HG02938 (cell line): ENCODE measurements around the gene PTPRD.

Experiments
- ATAC-seq: cut with Tn5 transposase; IDR thresholded peaks from one replicate; pipeline ENCODE4 v1.9.1; 2021; ENCODE audit warnings: mild to moderate bottlenecking, moderate library complexity; ENCODE audit not compliant: unreplicated experiment

Gene PTPRD

DNA sequence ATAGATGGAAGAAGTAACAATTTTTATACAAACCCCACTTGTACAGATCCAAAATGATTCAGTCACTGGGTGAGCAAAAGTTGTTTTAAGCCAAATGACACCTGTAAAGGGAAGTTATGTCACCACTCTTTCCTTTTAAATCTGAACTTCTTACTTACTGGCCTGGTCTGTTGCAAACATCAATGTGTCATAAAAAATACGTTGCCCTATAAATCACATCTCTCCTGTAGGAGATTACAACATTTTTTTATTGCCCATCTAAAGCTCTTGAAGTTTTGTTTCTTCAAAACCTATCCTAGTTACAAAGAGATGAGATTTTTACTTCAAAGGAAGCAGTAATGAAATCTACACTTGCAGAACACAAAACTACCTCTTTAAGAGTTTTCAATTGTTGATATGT is 1725.4 kb downstream of the PTPRD start:
- ATAC-seq, result no peak

DNA sequence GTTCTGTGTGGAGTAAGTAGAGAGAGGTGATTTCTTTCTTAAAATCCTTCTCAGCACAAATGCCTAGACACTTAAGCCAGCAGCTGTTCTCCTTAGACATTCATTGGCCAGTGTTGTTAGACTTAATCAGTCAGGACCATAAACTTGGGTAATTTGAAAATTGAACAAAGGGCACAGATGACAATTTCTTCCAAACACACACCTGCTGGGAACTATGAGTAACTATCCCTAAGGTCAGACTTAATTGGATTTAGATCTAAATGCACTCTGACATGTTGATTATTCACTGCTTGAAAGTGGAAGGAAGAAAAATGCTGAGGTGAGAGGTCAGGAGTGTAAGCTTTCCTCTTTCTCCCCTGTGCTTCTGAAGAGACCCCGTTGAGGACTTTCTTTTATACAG is 1729.5 kb downstream of the PTPRD start:
- ATAC-seq, result no peak

DNA sequence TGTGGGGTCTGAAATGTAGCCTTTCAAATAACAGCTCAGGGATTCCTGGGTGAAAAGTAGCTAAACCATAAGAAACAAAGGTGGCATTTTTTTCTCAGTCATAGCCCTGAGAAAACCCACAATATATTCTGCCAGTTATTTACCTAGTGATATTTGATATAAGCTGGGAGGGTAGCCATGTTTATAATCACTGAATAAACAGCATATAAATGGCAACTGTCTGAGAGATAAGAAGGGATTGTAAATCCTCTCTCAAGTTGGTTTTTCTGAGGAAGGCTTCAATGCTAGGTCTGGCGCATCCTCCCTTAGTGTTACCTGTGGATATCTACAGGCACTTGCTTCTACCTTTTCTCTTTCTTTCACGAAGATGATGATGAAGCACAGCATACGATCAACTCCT is 1732.7 kb downstream of the PTPRD start:
- no peak for ATAC-seq

DNA sequence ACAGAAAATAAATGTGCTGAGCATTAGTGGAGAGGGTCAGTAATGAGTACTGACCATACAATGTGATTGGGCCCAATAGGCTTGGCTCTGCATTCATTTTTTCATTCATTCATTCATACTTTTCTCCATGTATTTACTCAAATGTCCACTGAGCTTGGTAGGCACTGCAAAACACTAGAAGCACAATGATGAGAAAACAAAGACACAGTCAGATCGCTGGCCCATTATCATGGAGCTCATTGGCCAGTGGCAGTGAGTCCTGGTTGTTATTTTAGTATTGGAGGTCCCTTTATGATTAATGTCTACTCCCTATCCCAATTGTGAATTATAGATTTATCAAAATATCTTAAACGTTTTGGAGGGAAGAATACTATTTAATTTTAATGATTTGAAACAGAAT is 1733.5 kb downstream of the PTPRD start:
- no peak for ATAC-seq

DNA sequence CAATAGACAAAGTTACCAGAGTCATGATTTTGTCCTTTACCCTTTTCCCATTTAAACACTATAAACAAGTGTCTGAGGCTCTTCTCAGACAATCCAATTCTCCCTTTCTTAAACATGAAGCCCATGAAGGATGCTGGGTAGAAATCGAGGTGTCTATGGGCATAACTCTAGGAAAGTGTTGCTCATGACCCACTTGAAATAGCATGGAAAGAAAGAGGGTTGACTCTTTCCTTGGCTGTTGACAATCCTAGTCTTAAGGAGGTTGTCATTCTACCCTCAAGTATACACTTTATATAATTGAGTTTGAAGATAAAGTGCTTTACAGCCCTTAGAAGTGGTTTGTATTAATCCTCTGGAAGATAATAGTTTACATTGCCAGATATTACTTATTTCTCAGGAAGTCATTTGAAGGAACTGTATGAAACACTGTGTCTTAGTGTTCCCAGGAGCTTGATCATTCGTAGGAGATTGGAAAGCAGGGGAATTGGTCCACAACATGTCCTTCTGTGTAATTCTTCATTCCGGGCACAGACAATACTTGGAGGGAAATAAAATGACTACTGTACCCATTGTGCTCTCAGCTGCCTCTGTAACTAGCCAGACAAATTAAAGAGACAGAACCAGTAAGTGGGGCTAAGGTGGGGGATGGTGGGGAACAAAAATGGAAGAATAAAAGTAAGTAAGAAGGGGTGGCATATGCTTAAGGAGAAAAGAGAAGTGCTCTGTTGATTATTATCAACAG is 1734.9 kb downstream of the PTPRD start:
- no peak for ATAC-seq

DNA sequence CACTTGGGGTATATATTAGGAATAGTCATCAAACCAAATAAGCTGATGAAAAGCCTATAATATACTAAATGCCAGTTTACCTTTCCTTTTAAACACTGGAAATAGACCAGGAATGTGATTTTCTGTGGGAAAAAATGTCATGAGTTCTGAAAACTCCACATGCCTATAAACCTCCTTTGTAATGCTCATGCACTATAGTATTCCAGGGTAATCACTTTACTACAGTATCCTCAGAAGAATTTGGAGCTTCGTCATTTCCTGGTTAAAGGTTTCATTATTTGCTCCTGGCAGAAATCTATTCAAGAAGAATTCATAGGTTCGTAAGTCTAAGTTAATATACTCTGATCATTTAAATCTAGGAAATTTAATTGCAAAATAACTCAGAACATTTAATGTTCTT is 1736.5 kb downstream of the PTPRD start:
- ATAC-seq, result no peak

DNA sequence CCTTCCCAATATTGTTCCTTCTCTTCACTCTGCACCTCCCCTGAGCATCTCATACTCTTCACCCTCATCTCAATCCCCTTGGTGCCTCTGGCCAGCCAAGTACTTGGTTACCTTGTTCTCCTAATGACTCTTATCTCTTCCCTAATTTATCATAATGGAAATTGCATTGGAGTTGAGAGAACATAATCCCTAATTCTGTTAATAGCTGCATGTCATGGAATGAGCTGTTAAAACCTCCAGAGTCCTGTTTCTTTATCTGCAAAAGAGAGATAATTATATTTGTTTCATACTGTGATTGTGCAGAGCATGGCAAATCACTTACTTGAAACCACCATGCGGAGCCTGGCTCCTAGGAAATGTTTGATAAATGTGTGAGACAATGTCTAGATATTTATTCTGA is 1738.3 kb downstream of the PTPRD start:
- no peak for ATAC-seq

DNA sequence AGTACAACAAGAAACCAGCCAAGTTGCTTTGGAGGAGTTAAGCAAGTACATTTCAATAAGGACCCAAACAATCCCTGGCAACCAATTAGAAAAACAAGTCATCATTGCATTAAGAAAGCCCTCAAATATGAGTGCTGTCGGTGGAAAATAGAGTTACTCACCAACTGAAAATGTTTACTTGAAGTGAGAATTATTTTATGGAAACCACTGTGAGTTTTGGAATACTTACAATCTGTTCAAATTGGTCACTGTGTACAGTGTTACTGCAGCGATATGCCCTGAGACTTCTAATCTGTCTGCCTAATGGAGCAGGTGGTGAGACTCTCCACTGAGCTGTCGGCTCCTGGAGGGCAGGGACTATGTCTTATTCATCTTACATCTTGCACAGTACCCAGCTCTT is 1740.0 kb downstream of the PTPRD start:
- no peak for ATAC-seq

DNA sequence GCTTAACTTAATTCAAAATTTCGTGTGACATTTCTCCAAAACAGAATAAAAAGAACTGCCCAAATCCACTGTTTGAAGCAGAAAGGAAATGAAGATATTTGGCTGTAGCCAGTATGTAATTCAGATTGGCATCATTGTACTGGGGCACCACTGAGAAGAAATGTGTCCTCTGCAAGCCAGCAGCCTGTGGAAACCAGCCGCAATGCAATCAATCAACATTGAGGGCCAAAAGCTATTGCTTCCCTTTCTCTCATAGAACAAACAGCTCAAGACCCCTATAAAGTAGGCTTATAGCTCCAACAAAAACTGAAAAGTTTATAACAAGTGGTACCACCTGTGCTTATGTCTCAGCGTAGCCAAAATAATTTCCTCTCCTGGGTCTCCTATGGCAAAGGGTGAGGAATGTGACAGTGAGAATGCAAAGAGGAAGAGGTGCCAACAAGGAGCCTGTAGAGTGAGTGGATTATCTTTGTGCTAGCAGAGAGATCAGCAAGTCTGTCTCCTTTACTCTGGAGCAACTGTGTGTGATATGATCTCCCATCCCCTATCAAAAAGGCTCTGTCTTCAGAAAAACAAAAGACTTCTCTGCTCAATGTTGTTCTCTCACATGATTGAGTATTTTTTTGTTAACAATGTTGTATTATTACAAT is 1740.9 kb downstream of the PTPRD start:
- ATAC-seq, result no peak

DNA sequence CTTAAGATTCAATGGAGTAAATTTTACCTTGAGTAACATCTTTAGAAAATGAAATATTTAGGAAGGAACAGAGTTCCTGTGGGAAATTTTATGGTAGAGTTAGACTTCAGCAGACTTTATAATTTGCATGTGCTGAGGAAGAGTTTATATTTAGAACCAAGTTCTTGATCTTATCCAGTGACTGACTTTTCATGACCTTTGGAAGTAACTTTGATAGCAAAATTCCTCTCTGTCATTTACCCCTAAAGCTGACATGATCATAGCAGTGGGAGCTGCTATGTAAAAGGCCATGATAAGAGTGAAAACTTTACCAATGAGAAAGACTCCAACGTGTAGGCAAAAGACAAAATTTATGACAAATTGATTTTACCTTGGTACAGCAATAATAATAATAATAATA is 1741.4 kb downstream of the PTPRD start:
- no peak for ATAC-seq

DNA sequence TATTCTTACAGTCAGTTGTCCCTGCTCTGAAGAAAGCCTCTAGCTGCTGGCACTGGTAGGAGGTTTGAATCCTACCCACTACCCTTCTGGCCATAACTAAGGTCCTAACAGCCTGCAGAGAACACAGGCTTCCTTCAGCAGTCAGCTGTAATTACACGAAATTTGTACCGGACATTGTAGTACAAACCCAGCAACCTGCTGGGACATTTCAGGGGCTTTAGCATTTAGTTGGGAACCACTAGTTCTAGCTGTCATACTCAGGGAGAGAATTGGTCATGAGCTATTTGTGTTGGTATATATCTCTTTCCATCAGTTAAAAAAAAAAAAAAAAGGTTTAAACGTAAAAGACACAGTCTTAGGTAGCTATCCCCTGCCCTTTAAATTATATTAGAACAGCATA is 1743.0 kb downstream of the PTPRD start:
- no peak for ATAC-seq

DNA sequence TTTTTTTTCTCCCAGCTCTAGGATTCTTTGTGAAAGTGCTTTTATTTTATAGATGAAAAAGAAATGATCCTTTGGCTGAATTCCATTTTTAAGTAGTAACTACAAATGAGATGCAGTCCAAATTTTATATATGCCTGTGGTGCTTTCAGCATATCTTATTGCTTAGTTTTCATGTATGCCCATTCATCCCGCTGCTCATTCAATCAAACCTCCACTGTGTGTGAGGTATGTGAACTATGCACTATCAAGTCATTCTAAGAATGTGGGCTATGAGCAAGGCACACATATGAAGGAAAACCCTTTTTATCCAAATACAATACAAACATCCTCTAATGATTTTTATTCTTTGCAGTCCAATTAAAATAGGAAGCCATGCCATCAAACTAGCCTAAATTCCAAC is 1744.2 kb downstream of the PTPRD start:
- no peak for ATAC-seq

DNA sequence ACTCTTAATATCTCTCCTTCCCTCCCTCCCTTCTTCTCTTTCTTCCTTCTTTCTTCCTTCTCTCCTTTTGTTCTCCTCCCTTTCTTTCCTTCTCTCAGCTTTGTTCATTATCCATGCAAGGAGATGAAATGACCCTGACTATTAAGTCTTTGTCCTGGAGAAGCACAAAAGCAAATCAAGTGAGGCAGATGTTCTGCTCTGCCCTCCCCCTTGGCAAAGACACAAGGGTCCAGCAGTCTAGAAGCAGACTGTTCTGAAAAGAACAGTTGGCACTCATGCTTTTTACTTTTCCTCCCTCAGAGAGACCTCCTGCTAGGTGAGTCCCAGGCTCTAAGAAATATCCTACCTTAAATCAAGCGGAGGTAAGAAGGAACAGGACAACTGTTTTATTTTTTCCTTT is 1745.7 kb downstream of the PTPRD start:
- ATAC-seq, result no peak

DNA sequence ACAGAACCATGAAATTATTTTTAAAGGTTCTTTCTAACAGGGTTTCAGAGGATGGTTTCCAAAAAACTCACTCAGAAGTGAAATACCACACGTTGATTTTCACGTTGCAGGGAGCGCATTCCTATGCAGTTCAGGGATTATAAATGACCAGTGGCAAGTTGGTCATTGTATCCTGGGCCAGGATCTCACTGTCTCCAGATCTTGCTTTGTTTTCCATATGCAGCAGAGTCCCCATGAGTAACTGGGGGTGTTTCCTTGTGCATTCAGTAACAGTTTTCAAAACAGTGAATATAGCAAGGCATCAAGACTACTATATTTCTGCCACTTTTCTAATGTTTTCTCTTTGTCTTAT is 1748.3 kb downstream of the PTPRD start:
- ATAC-seq, result no peak

DNA sequence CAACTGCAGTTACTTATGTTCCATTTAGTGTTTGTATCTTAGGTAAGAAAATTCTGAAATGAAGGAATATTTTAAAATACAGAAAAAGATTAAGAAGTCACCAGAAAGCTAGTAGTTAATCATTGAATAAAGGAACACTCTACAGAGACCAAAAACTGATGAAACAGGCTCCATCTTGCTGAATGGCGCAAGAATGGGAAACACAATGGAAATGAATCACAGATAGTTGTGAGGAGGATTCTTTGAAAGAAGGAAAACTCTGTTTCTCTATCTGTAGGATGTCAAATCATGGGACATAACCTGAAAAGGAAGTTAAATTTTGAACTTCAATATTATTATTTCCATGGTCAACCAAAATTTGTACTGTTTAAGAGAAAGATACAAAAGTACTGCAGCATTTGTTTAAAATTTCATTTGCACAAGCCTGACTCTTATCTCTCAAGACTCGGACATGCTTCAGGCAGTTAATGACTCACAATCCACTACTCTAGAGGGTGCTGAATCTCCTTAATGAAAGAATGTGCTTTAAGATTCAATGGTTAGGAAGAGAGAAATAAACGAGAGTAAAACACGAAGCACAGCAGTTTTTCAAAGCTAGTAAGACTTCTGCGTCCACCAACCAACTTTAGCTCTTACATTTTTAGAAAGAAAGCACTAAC is 1748.8 kb downstream of the PTPRD start:
- no peak for ATAC-seq

DNA sequence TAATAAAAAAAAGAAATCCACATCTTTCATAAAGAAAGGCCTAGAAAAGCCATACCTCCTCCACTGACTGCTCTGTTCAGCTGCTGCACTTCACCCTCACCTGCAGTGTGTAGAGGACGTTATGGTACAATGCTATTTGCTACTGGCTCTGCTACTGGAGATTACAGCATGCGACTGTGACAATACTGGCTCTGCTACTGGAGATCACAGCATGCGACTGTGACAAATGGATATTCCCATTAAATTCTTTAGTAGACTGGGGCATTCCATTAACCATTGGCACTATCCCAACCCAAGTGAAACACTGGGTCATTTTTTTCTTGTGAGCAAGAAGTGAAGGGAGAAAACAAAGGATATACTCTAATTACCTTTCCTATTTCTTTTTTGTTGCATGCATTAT is 1749.7 kb downstream of the PTPRD start:
- ATAC-seq, result no peak

DNA sequence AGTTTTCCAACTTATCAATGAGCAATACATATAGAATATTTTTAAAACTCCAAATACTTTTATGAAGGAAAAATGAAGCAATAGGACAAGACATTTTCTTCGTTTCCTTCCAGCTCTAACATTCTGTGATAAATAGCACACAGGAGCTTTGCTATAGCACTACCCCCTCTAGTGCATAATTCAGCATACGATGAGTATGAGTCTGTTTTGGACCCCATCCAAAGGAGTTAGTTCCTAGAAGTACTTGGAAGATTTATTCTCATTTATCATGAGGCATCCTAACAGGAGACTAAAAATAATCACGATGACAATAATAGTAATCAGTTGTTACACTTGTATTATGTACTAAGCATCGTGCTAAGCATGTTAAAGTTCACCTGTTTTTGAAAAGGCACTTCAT is 1751.9 kb downstream of the PTPRD start:
- ATAC-seq, result no peak

DNA sequence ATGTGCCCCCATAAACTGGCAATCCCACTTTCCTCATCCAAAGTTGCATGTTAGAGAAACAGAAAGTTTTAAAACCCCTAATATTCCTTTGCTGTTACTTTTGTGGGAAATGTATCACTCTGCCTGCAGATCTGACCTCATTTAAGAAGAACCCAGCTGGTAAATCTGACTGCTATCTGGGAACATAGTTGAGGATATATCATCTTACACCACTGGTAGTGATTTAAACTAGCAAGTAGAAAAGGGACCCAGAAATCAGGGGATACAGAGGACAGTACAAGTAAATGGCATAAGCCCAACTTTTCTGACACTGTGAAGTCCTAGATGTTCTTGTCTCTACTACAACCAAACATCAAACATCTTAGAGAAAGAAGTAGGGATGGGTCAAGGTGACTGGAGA is 1752.7 kb downstream of the PTPRD start:
- ATAC-seq, result no peak

DNA sequence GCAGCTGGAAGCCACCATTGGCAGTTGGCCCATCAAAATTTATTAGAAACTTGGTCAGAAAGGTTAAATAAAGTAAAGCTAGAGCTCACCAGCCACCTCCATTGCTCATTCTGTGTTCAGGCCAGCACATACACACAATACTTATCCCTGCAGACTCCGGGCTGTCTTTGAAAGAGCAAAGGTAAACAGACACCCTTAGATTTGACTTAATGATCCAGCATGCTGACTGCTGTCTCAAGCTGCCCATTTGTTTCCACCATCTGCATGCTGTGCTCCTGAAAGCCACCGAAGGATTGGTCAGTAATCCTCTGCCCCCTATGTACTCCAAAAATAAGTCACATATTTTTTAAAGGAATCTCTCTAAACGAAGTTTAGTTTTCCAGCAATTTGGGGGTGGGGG is 1753.4 kb downstream of the PTPRD start:
- ATAC-seq, result no peak

DNA sequence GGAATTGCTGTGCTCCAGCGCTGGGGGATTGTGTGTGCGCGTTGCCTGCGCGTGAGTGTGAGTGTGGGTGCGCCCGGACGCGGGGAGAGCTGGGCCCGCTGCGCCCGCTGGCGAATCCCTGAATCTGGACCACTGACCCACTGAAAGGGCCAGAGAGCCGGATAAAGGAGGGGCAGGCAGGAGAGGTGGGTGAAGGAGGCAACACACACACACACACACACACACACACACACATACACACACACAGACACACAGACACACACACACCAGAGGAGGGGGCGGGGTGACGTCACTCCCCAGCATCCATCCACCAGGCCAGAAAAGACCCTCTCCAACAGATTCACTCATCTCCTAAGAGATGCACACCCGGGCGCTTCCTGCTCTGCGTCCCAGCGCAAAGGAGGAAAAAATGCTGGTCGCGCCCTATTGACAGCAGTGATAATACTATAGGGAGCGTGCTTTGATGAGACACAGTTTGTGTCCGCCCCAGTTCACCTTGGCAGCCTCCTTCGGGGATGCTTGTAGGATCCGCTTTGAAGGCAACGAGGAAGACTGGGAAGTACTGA is 1754.1 kb downstream of the PTPRD start:
- no peak for ATAC-seq

DNA sequence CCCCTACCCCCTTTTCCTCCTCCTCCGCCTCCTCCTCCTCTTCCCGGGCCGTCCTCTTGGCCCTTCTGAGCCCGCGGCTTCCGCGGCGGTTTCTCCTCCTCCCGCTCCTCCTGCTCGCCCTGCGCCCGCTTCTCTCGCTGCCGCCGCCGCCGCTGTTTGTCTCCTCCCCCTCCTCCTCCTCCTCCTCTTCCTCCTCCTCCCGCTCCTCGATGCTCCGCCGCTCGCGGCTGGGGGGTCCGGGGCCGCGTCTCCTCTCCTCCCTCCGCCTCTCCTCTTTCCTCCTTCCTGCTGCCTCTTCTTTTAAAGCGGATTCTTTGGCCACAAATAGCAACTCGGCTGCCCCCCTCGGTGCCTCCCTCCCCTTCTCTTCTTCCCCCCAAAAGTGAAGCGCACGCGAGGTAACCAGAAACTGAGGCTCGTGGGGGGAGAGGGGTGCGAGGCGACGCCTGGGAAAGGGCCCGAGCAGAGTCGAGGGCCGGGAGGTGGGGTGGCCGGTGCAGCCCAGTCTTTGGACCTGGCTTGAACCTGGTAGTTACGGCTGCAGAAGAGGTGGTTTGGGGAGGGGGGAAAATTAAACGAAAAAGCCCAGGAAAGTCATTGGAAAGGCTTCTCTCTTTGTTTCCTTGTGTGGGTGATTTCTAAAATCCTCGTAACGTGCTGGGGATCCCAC is 1754.7 kb downstream of the PTPRD start:
- ATAC-seq, result no peak
